Mucosa of gallbladder (tissue), 1 donor: ENCODE data around the gene TRAPPC3. TPM values are rescaled to one million over a fixed set of nuclear protein-coding genes. Genes with fewer than 3 reads are reported as not detected.

ENCODE experiments used
- total RNA-seq: library from RNA; stranded (reverse); gene quantifications from one replicate; pipeline ENCODE4 v1.2.1, GENCODE V29; 2021
- donor health status: DM: no; HTN: no; CAD: no.

The TRAPPC3 gene
- total RNA-seq, 1 donor from 2014 or later = 57.7 TPM

Other genes starting within 250 kb of the TRAPPC3 start
- gene AGO3, start 218.4 kb downstream of the TRAPPC3 start, total RNA-seq = 23.8 TPM
- gene TEKT2, start 65.4 kb downstream of the TRAPPC3 start, total RNA-seq = 0.75 TPM
- 28.9 TPM for gene ADPRS, start 60.6 kb downstream of the TRAPPC3 start, total RNA-seq
- 10.8 TPM for gene COL8A2, start 24.3 kb downstream of the TRAPPC3 start, total RNA-seq
- 123 TPM for gene MAP7D1, start 6.7 kb upstream of the TRAPPC3 start, total RNA-seq
- 81.1 TPM for gene THRAP3, start 75.0 kb upstream of the TRAPPC3 start, total RNA-seq
- gene SH3D21, start 156.9 kb upstream of the TRAPPC3 start, total RNA-seq = 12.1 TPM
- 30.3 TPM for gene EVA1B, start 174.2 kb upstream of the TRAPPC3 start, total RNA-seq
- gene STK40, start 236.4 kb upstream of the TRAPPC3 start, total RNA-seq = 61.2 TPM
- gene LSM10, start 248.4 kb upstream of the TRAPPC3 start, total RNA-seq = 41.3 TPM